HG02870 (cell line): ENCODE data around the gene SRCIN1.
"Not testable (repeated sequence)": the region's sequence is repeated elsewhere in the genome, so short reads cannot be mapped to it uniquely, and the experiment has no call there.

Experiments used
- ATAC-seq: cut with Tn5 transposase; IDR thresholded peaks from one replicate; pipeline ENCODE4 v1.9.1; 2021; ENCODE audit warnings: mild to moderate bottlenecking, moderate library complexity; ENCODE audit not compliant: unreplicated experiment

The SRCIN1 gene, protein sequence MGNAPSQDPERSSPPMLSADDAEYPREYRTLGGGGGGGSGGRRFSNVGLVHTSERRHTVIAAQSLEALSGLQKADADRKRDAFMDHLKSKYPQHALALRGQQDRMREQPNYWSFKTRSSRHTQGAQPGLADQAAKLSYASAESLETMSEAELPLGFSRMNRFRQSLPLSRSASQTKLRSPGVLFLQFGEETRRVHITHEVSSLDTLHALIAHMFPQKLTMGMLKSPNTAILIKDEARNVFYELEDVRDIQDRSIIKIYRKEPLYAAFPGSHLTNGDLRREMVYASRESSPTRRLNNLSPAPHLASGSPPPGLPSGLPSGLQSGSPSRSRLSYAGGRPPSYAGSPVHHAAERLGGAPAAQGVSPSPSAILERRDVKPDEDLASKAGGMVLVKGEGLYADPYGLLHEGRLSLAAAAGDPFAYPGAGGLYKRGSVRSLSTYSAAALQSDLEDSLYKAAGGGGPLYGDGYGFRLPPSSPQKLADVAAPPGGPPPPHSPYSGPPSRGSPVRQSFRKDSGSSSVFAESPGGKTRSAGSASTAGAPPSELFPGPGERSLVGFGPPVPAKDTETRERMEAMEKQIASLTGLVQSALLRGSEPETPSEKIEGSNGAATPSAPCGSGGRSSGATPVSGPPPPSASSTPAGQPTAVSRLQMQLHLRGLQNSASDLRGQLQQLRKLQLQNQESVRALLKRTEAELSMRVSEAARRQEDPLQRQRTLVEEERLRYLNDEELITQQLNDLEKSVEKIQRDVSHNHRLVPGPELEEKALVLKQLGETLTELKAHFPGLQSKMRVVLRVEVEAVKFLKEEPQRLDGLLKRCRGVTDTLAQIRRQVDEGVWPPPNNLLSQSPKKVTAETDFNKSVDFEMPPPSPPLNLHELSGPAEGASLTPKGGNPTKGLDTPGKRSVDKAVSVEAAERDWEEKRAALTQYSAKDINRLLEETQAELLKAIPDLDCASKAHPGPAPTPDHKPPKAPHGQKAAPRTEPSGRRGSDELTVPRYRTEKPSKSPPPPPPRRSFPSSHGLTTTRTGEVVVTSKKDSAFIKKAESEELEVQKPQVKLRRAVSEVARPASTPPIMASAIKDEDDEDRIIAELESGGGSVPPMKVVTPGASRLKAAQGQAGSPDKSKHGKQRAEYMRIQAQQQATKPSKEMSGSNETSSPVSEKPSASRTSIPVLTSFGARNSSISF

DNA sequence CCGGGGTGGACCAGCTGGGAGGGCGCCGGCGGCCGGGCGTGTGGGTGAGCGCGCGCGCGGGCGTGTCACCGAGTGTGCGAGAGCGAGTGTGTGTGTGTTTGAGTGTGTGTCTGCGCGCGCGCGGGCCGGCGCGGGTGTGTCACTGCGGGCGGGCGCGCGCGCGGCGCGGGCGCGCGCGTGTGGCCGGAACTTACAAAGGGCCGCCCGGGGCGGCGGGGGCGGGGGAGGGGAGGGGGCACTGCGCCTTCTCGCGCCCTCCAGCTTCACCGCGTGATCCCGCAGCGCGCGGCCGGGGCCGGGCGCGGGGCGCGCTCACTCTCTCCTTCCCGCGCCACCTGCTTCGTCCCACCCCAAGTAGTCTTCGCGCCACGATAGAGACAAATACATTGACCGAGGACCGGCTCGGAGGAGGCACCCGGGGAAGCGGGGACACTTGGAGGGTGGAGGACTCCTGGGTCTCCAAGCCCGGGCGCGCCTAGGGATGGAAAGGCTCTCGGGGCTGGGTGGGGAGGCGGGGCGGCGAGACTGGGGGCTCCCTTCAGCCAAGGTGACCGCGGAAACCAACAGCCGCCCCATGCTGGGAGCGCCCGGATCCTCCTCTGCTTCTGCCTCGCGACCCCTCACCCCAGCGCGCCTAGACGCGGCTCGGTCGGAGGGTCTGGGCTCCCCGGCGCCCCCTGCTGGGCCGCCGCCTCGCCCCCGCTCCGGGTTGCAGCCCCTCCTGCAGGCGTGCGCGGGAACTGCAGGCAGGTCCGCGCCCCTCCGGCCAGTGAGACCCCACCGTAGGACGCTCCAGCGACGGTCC is at the start of gene SRCIN1:
Gene SRCIN1, minus strand, starts transcription at position 112 of the 805 bp plus-strand sequence. CDS start 247 bp downstream, outside the sequence.
- ATAC-seq, result no peak

DNA sequence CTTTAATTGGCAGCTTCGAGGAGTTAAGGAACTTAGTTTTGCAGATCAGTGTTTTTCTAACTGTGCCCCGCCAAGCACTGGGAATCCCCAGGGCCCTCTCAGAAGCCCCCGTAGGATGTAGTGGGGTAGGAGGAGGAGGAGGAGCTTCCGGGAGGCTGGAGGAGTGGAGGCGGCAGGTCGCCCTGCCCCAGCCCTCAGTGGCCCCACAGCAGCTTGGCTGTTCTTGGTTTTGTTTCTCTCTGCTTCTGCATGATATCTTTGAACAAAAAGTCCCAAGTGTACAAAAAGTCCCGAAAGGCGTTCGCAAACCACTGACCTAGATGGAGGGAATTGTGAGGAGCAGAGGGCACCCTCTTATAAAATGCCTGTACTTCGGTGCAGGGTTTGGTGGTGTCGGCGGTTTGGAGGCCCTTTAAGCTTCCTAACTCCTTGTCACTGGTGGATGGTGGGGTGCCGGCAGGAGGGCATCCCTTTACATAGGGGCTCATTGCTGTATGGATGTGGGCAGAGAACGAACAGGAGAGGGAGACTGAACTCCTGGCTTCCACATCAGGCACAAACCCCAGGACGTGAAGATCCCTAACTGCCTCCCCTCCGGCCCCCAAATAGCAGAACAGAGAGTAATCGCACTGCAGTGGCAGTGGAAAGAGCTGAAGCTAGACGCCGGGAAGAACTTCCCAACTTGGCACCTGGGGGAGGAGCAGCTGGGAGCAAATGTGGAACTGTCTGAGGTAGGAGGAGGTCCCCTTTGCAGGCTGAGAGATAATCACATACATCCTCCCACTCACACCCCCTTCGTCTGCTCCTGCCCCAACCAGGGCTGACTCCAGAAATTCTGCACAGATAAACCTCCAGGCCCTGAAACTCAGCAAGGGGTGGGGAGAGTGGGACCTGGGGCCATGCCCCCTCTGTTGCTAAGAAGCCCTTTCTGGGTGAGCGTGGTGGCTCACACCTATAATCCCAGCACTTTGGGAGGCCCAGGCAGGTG is 49.0 kb upstream of the SRCIN1 start:
- no peak for ATAC-seq

DNA sequence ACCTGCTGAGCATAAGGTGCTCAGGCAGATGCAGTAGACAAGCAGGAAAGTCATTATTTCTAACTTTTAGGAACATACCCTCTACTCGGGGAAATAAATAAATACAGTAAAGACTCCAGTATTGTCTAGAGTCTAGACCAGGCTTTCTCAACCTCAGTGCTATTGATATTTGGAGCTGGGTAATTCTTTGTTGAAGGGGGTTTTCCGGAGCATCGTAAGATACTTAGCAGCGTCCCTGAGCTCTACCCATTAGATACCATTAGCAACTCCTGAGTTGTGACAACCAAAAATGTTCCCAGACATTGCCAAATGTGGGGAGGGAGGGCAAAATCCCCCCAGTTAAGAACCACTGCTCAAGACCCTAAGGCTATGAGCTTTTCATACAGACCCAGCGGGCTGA is 47.9 kb upstream of the SRCIN1 start:
- ATAC-seq, result no peak

DNA sequence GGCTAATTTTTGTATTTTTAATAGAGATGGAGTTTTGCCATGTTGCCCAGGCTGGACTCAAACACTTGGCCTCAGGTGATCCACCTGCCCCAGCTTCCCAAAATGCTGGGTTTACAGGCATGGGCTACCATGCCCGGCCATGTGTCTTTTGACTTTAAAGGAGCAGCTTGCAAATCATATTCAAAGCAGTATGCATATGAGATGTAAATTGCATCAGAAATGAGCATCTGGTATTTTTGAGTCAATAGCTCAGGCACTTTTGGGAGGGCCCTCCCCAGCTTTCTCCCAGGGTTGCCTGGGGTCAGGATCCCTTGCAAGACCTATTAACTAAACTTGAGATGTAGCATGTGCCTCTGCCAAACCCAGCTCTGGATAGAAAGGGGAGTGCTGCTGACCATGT is 47.5 kb upstream of the SRCIN1 start:
- ATAC-seq, result no peak

DNA sequence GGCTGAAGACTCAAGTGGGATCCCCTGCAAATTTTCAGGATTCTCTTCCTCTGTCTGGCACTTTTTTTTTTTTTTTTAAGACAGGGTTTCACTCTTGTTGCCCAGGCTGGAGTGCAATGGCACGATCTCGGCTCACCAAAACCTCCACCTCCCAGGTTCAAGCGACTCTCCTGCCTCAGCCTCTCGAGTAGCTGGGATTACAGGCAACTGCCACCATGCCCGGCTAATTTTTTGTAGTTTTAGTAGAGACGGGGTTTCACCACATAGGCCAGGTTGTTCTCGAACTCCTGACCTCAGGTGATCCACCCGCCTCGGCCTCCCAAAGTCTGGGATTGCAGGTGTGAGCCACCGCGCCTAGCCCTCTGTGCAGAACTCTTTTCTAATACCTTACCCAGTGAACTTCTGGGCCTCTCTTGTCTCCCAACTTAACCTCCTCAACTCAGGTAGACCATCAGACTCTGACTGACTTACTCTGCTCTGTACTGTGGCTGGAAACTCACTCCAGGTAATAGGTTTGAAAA is 45.0 kb upstream of the SRCIN1 start:
- ATAC-seq, result not testable (repeated sequence)

DNA sequence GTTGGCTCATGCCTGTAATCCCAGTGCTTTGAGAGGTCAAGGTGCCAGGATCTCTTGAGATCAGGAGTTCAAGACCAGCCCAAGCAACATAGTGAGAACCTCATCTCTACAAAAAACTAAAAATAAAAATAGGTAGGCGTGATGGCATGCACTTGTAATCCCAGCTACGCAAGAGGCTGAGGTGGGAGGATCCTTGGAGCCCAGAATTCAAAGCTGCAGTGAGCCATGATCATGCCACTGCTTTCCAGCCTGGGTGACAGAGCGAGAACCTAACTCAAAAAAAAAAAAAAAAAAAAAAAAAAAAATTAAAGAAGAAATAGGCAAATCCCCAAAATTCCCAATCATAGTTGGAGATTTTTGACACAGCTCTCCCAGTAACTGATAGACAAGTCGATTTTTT is 32.2 kb upstream of the SRCIN1 start:
- ATAC-seq, result no peak

DNA sequence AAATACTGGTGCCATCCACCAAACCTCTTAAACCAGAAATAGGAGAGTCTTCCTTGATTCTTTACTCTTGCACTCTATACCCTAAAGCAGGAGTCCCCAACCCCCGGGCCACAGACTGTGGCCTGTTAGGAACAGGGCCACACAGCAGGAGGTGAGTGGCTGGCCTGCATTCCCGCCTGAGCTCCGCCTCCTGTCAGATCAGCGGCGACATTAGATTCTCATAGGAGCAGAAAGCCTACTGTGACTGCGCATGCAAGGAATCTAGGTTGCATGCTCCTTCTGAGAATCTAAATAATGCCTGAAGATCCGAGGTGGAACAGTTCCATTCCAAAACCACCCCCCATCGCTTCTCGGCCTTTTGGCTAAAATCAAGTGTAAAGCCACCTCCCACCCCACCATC is 30.3 kb upstream of the SRCIN1 start:
- no peak for ATAC-seq

DNA sequence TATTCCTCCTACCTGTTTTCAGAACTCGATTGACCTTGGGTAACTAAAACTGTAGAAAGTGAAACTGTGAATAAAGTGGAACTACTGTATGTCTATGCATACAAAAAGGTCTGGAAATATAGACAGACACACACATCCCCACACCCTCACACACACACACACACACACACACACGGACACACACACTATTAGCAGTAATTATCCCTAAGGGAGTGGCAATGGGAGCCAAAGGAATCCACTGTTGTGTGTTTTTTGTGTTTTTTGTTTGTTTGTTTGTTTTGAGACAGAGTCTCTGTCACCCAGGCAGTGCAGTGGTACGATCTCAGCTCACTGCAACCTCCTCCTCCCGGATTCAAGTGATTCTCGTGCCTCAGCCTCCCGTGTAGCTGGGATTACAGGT is 26.6 kb upstream of the SRCIN1 start:
- no peak for ATAC-seq

DNA sequence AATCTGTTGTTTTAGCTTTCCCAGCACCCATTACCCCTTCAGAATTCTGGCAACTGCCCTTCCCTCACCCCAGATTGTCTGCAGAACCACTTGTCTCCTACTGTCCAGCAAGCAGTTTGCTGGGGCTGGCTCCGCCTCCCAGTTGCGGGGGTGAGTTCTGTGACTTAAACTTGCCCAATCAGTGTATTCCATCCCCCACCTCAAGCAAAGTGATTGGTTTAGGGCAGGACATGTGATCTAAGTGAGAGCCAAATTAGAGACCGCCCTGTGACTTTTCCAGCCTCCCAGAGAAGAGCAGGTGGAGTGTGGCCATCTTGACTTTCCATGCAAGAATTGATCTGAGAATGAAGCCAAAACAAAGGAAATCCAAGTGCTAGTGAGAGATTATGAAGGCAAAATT is 22.7 kb upstream of the SRCIN1 start:
- ATAC-seq, result no peak

DNA sequence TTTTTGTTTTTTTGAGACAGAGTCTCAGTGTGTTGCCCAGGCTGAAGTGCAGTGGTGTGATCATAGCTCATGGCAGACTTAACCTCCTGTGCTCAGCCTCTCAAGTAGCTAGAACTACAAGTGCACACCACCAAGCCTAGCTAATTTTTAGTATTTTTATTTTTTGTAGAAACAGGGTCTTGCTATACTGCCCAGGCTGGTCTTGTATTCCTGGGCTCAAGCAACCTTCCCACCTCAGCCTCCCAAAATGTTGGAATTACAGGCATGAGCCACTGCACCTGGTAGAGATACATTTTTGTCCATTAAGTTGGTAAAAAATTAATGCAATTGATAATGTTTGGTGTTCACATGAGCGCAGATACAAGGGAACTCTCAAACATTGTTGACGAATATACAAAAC is 22.2 kb upstream of the SRCIN1 start:
- no peak for ATAC-seq

DNA sequence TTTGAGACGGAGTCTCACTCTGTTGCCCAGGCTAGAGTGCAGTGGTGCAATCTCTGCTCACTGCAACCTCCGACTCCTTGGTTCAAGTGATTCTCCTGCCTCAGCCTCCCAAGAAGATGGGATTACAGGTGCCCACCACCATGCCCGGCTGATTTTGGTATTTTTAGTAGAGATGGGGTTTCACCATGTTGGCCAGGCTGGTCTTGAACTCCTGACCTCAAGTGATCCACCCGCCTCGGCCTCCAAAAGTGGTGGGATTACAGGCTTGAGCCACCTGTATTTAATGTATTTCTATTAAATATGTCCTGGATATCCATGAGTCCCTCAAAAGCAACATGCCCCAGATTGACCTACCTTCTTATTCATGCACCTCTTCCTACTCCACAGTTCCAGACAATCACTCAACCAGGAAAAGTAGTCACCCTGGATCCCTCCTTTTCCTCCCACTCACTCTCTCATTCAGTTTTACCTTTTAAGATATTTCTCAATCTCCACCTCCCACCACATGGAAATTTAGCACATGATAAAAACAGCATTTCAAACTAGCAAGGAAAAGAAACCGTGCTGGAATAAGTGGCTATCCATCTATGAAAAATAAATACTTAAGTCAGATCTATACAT is 21.0 kb upstream of the SRCIN1 start:
- ATAC-seq, result not testable (repeated sequence)

DNA sequence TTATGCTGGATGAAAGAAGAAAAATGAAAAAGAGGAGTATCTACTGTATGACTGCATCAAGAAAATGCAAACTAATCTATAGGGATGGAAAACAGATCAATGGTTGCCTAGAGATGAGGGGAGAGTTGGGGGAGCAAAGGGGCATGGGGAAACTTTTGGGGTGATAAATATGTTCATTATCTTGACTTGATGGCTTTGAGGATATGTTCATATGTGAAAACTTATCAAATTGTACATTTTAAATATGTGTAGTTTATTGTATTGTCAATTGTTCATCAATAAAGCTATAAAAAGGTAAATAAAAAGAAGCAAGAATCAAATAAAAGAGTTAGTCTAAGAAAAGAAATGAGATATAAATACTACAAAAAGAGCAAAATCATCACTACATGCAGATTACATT is 19.7 kb upstream of the SRCIN1 start:
- no peak for ATAC-seq

DNA sequence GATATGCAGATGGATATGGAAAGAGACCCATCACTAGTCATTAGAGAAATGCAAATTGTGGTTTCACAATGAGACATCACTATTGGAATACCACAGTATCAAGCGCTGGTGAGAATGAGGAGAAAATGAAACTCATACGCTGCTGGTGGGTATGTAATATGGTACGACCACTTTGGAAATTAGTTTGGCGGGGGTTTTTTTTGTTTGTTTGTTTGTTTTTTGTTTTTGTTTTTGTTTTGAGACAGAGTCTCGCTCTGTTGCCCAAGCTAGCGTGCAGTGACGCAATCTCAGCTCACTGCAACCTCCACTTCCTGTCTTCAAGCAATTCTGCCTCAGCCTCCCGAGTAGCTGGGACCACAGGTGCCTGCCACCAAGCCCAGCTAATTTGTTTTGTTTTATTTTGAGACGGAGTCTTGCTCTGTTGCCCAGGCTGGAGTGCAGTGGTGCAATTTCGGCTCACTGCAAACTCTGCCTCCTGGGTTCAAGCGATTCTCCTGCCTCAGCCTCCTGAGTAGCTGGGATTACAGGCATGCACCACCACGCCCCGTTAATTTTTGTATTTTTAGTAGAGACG is 19.1 kb upstream of the SRCIN1 start:
- peak; percentile 65 for ATAC-seq

DNA sequence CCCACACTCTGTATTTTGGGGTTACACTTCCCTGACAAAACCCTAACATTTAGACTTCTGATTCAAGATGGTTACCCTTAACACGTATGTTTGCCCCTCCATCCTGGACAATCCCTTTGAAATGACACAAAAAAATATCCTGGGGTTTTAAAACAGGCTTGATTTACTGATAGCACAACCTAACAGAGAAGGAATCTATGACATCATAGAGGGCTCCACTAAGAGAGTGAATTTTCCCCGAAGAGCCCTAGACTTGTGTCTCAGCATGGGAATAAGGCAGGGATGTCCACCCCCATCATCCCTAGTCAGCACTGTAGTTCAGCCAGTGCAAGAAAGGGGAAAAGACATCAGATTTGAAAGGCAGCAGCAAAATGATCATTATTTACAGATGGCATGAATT is 15.8 kb upstream of the SRCIN1 start:
- ATAC-seq, result no peak

DNA sequence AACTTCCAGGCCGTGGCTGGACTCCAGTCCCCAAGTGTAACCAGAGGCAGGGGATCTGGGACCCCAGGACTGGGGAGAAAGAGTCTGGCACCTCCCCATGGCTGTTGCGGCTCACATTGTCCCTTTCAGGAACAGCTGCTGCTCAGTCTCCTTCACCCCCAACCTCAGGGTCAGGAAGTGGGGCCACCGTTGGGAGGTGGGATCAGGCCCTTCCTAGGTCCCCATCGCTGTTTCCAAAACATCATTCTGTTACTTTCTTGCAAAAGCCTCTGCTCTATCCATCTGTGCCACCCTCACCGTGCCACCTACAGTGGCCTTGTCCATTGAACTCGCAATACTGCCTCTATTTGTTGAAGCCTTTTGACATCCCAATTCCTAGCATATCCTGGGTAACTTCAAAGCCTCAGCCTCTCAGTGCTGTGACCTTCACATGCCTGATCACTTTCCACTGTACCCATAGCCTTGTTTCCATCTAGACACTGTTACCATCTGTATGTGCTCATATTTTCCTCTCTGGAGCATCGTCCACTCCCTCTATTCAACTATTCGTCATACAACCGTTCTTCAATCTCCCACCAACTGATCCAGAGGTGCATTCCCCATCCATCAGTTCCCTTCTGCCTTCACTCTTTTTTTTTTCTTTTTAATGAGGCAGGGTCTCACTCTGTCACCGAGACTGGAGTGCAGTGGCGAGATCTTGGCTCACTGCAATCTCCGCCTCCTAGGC is 15.0 kb upstream of the SRCIN1 start:
- ATAC-seq, result no peak

DNA sequence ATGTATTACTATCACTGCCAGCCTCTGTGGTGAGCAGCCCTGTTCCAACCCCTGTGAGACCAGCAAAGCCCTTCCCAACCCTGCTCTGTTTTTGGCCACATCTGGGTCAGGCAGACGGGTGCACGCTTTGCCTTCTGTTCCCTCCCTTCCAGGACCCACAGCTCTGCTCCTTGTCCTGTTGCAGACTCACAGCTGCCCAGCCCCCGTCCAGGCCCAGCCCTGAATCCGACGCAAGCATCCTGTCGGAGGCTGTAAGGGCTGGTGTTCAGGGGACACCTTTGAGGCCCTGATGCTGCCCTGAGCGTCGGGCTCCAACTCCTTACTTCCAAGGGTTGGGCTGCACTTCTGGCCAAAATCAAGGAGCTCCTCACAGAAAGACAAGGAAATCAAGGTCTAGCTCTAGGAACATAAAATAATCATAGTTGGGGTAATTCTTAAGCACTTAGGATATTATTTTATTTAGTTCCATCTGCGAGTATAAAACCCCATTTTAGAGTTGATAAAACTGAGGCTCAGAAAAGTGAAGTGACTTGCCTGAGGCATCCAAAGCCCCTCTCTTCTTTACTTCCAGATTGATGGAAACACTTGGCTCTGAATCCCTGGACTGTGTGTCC is 14.3 kb upstream of the SRCIN1 start:
- no peak for ATAC-seq

DNA sequence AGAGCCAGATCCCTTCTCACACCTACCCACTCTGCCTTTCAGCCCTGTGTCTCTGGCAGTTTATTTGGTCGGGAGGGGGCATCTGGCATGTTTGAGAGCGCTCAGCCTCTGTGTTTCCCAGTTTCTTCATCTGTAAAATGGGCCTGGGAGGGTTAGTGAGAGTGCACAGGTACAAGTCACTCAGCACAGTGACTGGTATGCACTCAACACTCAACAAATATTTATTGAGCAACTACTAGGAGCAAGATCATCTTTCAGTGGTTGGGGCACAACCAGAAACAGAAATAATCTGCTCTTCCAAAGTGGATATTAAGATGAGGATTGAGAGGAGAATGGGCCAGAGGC is 13.7 kb upstream of the SRCIN1 start:
- no peak for ATAC-seq
